ENCODE data around the gene UGT1A8.

The UGT1A8 gene

GRCh38 chr2:233794128-233794658 lies 176.8 kb downstream of the UGT1A8 start:
- in situ Hi-C loops (cut with MboI; ENCODE audit: low sequenced_read_pairs) = no loop called here

GRCh38 chr2:233795735-233796171 lies 178.3 kb downstream of the UGT1A8 start:
- in situ Hi-C loops (cut with MboI; ENCODE audit: low sequenced_read_pairs) = no loop called here

GRCh38 chr2:233796254-233796653 lies 178.8 kb downstream of the UGT1A8 start:
- in situ Hi-C loops (cut with MboI; ENCODE audit: low sequenced_read_pairs) = no loop called here

GRCh38 chr2:233798335-233799086 lies 181.1 kb downstream of the UGT1A8 start:
- in situ Hi-C loops (cut with MboI; ENCODE audit: low sequenced_read_pairs) = no loop called here

- in situ Hi-C loops (cut with MboI; ENCODE audit: low sequenced_read_pairs) = no loop called here
Observed at GRCh38 chr2:233799087-233799665, 181.7 kb downstream of the UGT1A8 start.

- in situ Hi-C loops (cut with MboI; ENCODE audit: low sequenced_read_pairs) = no loop called here
Observed at GRCh38 chr2:233799716-233800115, 182.3 kb downstream of the UGT1A8 start.

- in situ Hi-C loops (cut with MboI; ENCODE audit: low sequenced_read_pairs) = no loop called here
Observed at GRCh38 chr2:233800208-233800607, 182.8 kb downstream of the UGT1A8 start.

GRCh38 chr2:233801357-233802131 lies 184.1 kb downstream of the UGT1A8 start:
- in situ Hi-C loops (cut with MboI; ENCODE audit: low sequenced_read_pairs) = no loop called here

GRCh38 chr2:233802132-233802815 lies 184.8 kb downstream of the UGT1A8 start:
- in situ Hi-C loops (cut with MboI; ENCODE audit: low sequenced_read_pairs) = no loop called here

- in situ Hi-C loops (cut with MboI; ENCODE audit: low sequenced_read_pairs) = no loop called here
Observed at GRCh38 chr2:233803292-233803911, 186.0 kb downstream of the UGT1A8 start.

- in situ Hi-C loops (cut with MboI; ENCODE audit: low sequenced_read_pairs) = no loop called here
Observed at GRCh38 chr2:233803994-233804393, 186.6 kb downstream of the UGT1A8 start.

GRCh38 chr2:233807215-233807865 lies 189.9 kb downstream of the UGT1A8 start:
- in situ Hi-C loops (cut with MboI; ENCODE audit: low sequenced_read_pairs) = no loop called here

GRCh38 chr2:233807966-233808935 lies 190.8 kb downstream of the UGT1A8 start:
- in situ Hi-C loops (cut with MboI; ENCODE audit: low sequenced_read_pairs) = no loop called here

- in situ Hi-C loops (cut with MboI; ENCODE audit: low sequenced_read_pairs) = no loop called here
Observed at GRCh38 chr2:233810385-233810784, 193.0 kb downstream of the UGT1A8 start.

GRCh38 chr2:233811087-233811486 lies 193.7 kb downstream of the UGT1A8 start:
- in situ Hi-C loops (cut with MboI; ENCODE audit: low sequenced_read_pairs) = no loop called here

- in situ Hi-C loops (cut with MboI; ENCODE audit: low sequenced_read_pairs) = no loop called here
Observed at GRCh38 chr2:233811732-233812131, 194.3 kb downstream of the UGT1A8 start.

- in situ Hi-C loops (cut with MboI; ENCODE audit: low sequenced_read_pairs) = no loop called here
Observed at GRCh38 chr2:233813236-233814055, 196.0 kb downstream of the UGT1A8 start.

All from HL-60/S4 treated with retinoic acid at 250 ng/mL for 4 days and 3 days (cell line).